Lung (tissue), 12 donors: ENCODE measurements around the gene BEAN1. TPM values are rescaled to one million over a fixed set of nuclear protein-coding genes. Genes with fewer than 3 reads are reported as not detected.

Experiments
- ATAC-seq: fragments of 200-7000 bp; cut with Tn5 transposase; one replicate; pipeline ENCODE4 v1.9.1; 2020; ENCODE audit warnings: moderate number of reproducible peaks; ENCODE audit not compliant: insufficient read depth, low FRiP score
- DNase-seq, 3 donors: peaks; one replicate each; pipeline ENCODE4 v3.0.0-alpha.2; 2013 to 2017
- H3K27ac ChIP-seq, 2 donors: one replicate each; pipeline ENCODE4 v1.5.1; 2013; ENCODE audit warnings: mild to moderate bottlenecking in 2 of 2, moderate library complexity in 2 of 2, control low read depth in 1 of 2, inconsistent platforms in 1 of 2, low read depth in 1 of 2, low read length in 1 of 2
- H3K27me3 ChIP-seq, 3 donors: one replicate each; pipeline ENCODE4 v1.5.1; 2013; ENCODE audit warnings: low read length in 2 of 3; ENCODE audit not compliant: control insufficient read depth in 3 of 3, insufficient read depth in 3 of 3
- H3K36me3 ChIP-seq, 4 donors: one replicate each; pipeline ENCODE4 v1.5.1; 2013; ENCODE audit warnings: low read length in 4 of 4, mild to moderate bottlenecking in 1 of 4, moderate library complexity in 1 of 4; ENCODE audit not compliant: control insufficient read depth in 4 of 4, insufficient read depth in 4 of 4
- H3K4me1 ChIP-seq, 5 donors: one replicate each; pipeline ENCODE4 v1.5.1; 2013; ENCODE audit warnings: low read length in 5 of 5, mild to moderate bottlenecking in 2 of 5, moderate library complexity in 1 of 5; ENCODE audit not compliant: control insufficient read depth in 5 of 5, insufficient read depth in 5 of 5
- H3K4me3 ChIP-seq: one replicate; pipeline ENCODE4 v1.5.1; 2013; ENCODE audit warnings: mild to moderate bottlenecking, control low read depth, moderate library complexity
- H3K9ac ChIP-seq, 2 donors: one replicate each; pipeline ENCODE4 v1.5.1; 2013; ENCODE audit warnings: low read length in 2 of 2, control low read depth in 1 of 2; ENCODE audit not compliant: insufficient read depth in 1 of 2
- H3K9me3 ChIP-seq, 4 donors: one replicate each; pipeline ENCODE4 v1.5.1; 2013; ENCODE audit warnings: low read length in 3 of 4, mild to moderate bottlenecking in 1 of 4, moderate library complexity in 1 of 4; ENCODE audit not compliant: control insufficient read depth in 4 of 4, insufficient read depth in 3 of 4
- CTCF ChIP-seq: IDR thresholded peaks from 2 replicates; pipeline ENCODE4 v1.5.1; 2012; ENCODE audit warnings: mild to moderate bottlenecking; ENCODE audit errors: control extremely low read depth, extremely low read depth
- WGBS, 2 donors: extraction: QIAGEN DNeasy Blood & Tissue Kit; methylation state at CpG; one replicate each; pipeline ENCODE4 v1.1.7; 2013; 5-methylcytosine and 5-hydroxymethylcytosine counted together
- polyA plus RNA-seq, 2 donors: library from polyadenylated mRNA; stranded (reverse); fragments of 200-250 nt; gene quantifications; one replicate each; pipeline ENCODE4 v1.2.1, GENCODE V29; 2013
- total RNA-seq, 2 donors: library from RNA; depleted of rRNA in 1 of 2; stranded (reverse); fragments of >200 nt in 1 of 2; gene quantifications; one replicate each; pipeline ENCODE4 v1.2.1, GENCODE V29; 2014 to 2021
- donor health status: control.
- donor health status: control.
- donor health status: Bipolar disorder and iron deficiency.
- donor health status: healthy.
- donor health status: DM: yes; HTN: yes; CAD: no.

Gene BEAN1
- total and polyA plus RNA-seq, 4 donors, result 0.16 to 3.2 (median 0.25) TPM

GRCh38 chr16:66507731-66508239, 80.7 kb downstream of the BEAN1 start:
- no peaks in the 10 kb centered on the region for H3K27me3 ChIP-seq
- ATAC-seq (no peak), DNase-seq (no peak)
- no peak overlapping the region for H3K4me3 ChIP-seq
- no peak for TF ChIP-seq CTCF
- no peak overlapping the region for H3K27ac ChIP-seq
- peaks cover 0 to 6% (median 0%) of the 10 kb centered on the region in 4 donors for H3K36me3 ChIP-seq
- WGBS, 2 donors, result 66 to 75% methylated on average over 4 of the region's 4 CpGs
- H3K4me1 ChIP-seq, result peaks cover 8 to 26% (median 17%) of the 10 kb centered on the region in 5 donors
- H3K9me3 ChIP-seq, result no peaks in the 10 kb centered on the region
- H3K9ac ChIP-seq, result no peak overlapping the region

- no peak for TF ChIP-seq CTCF
- H3K9me3 ChIP-seq, result no peaks in the 10 kb centered on the region
- peaks cover 0 to 7% (median 1%) of the 10 kb centered on the region in 4 donors for H3K36me3 ChIP-seq
- H3K4me1 ChIP-seq, result peaks cover 5 to 29% (median 17%) of the 10 kb centered on the region in 5 donors
- no peaks in the 10 kb centered on the region for H3K27me3 ChIP-seq
- H3K27ac ChIP-seq, result peak overlapping the region in 1 of 2 donors; percentile 23
- DNase-seq (peak in 1 of 3 donors; percentile 9), ATAC-seq (peak; percentile 43)
- 57 to 79% methylated on average over 7 of the region's 7 CpGs for WGBS, 2 donors
- no peak overlapping the region for H3K9ac ChIP-seq
- H3K4me3 ChIP-seq, result no peak overlapping the region
Measured at GRCh38 chr16:66508248-66508913, 81.3 kb downstream of the BEAN1 start.

- peak overlapping the region in 1 of 2 donors; percentile 23 for H3K27ac ChIP-seq
- H3K4me3 ChIP-seq, result no peak overlapping the region
- no peaks in the 10 kb centered on the region for H3K9me3 ChIP-seq
- ATAC-seq (no peak), DNase-seq (no peak)
- no peak for TF ChIP-seq CTCF
- H3K36me3 ChIP-seq, result peaks cover 0 to 11% (median 1%) of the 10 kb centered on the region in 4 donors
- no peak overlapping the region for H3K9ac ChIP-seq
- WGBS, 2 donors, result 86 to 92% methylated on average over 9 of the region's 9 CpGs
- peaks cover 5 to 29% (median 17%) of the 10 kb centered on the region in 5 donors for H3K4me1 ChIP-seq
- H3K27me3 ChIP-seq, result no peaks in the 10 kb centered on the region
Measured at GRCh38 chr16:66508914-66509496, 81.9 kb downstream of the BEAN1 start.
